Superior temporal gyrus (tissue), 1 donor: ENCODE data around the gene NCMAP.
A peak's percentile ranks its signal among the peaks of the same experiment; 100 is the strongest.

ENCODE experiments used
- DNase-seq: peaks from one replicate; pipeline ENCODE4 v3.0.0-alpha.2; 2016; ENCODE audit errors: extremely low spot score

NCMAP gene

DNA sequence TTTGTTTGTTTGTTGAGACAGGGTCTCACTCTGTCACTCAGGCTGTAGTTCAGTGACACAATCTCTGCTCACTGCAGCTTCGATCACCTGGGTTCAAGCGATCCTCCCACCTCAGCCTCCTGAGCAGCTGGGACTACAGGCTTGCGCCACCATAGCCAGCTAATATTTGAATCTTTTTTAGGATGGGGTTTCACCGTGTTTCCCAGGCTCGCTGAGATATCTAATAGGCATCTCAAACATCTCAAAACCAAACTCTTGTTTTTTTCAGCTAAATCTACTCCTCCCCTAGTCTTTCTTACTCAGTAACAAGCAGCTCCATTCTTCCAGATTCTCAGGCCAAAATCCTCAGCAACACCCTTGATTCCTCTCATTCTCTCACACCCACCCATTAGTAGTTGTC, 65.2 kb downstream of the NCMAP start:
- no peak for DNase-seq

DNA sequence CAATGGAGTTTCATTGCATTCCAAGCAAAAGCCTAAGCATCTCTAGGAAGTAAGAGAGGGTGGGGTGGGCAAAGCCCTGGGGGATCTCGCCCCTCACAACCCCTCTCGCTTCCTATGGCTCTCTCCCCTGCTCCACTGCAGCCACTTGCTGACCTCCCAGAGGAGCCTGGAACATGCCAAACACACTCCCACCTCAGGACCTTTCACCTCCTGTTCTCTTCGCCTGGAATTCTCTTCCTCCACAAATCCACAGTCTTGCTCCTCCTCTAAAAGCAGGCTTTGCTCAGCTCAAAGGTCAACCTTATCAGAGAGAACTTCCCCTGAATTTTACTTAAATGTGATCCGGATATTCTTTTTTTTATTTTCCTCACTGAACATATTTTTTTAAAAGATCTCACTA, 66.3 kb downstream of the NCMAP start:
- DNase-seq, result no peak

DNA sequence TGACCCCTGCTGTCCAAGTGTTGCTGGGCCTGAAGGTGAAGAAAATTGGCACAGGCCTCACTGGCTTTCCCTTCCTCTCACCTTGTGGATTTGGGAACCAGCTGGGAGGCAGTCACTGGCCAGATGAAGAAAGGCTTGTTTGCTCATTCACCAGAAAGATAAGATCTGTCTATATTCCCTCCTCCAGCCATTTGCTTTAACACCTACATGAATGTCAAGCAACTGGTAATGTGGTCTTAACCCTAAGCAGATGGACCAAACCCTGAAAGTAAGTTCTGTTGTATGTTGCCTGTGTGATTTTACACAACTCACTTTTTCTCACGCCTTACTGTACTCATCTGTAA, 76.9 kb downstream of the NCMAP start:
- DNase-seq, result no peak

DNA sequence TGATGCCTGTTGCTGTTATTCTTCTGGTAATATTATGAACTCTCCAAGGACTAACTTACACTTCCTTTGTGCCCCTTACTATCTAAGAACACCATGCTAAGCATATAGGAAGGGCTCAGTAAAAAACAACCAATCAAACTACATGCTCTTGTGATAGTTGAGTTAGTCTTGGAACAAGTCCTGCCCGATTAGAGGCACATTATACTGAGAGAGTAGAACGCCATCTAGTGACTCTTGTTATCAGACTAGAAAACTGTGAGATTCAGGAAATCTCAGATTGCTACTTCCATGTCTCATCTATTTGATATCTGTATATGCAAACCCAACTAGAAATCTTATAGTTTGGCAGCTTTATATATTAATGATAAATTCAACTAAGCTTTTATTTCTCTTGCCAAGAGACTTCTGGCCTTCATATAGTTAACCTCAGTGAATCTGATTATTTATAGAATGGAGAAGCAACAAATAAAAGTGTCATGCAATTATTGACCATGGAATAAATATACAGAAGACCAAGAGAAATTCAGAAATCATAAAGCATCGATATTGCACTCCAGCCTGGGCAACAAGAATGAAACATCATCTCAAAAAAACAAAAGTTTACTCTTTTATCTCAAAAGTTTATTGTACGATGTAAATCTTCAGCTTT, 79.4 kb downstream of the NCMAP start:
- peak; percentile 95 for DNase-seq

DNA sequence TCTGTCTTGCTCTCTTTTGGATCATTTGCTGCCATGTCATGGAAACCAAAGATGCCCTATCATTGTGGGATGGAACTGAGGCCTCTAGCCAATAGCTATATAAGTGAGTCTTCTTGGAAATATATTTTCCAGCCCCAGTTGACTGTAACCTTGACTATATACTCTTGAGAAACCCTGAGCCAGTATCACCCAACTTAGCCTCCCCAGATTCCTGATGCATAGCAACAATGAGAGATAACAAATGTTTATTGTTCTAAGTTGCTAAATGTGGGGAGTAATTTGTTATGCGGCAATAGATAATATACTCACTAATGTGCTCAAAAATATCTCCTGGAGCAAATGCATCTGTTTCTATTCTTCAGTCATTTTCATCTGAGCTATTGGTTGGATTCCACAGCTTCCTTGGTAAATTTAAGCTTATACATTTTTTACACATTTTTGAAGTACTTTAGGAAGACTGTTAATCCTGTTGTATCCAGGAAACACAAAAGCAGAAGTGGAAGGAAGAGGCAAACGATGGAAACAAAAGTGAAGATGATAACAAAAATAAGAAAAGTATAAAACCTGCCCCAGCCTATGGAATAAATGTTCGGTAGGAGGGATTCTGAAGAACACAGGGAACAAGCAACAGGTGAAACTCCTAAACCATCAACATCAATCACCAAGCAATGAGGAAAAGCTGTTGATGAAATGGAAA, 80.9 kb downstream of the NCMAP start:
- no peak for DNase-seq

DNA sequence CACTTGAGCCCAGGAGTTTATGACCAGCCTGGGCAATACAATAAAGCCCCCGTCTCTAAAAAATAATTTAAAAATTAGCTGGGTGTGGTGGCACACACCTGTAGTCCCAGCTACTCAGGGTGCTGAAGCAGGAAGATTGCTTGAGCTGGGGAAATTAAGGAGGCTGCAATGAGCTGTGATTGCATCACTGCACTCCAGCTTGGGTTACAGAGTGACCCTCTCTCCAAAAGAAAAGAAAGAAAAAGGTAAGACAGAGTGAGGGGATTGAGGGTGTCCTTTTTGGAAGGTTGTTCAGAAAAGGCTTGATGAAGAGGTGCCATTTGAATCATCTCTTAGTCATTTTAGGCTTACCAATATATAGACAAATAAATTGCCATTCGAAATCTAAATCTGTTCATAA, 83.2 kb downstream of the NCMAP start:
- no peak for DNase-seq

DNA sequence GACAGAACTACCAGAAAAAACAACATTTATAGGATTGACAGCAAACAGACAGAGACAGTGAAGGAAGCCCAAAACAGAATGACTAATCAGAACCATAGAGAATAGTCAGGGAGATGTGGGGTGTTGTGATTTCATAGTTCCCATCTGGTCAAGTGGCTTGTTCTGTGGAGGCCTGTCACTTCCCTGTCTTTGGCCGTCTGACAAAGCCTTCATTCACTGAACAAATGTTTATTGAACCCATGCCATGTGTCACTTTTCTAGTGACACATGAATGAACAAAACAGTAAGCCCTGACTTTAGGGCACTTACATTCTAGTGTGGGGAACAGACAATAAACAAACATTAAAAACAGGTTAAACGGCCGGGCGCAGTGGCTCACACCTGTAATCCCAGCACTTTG, 84.0 kb downstream of the NCMAP start:
- DNase-seq, result peak; percentile 73

DNA sequence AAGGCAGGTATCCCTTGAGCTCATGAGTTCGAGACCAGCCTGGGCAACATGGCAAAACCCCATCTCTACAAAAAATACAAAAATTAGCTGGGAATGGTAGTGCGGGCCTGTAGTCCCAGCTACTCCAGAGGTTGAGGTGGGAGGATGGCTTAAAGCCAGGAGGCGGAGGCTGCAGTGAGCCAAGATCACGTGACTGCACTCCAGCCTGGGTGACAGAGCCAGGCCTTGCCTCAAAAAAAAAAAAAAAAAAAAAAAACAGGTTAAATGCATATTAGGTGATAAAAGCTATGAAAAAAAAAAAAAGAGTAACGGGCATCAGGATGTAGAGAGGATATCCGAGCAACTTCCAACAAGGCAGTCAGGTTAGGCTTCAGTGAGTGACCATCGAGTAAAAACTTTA, 84.4 kb downstream of the NCMAP start:
- DNase-seq, result no peak

DNA sequence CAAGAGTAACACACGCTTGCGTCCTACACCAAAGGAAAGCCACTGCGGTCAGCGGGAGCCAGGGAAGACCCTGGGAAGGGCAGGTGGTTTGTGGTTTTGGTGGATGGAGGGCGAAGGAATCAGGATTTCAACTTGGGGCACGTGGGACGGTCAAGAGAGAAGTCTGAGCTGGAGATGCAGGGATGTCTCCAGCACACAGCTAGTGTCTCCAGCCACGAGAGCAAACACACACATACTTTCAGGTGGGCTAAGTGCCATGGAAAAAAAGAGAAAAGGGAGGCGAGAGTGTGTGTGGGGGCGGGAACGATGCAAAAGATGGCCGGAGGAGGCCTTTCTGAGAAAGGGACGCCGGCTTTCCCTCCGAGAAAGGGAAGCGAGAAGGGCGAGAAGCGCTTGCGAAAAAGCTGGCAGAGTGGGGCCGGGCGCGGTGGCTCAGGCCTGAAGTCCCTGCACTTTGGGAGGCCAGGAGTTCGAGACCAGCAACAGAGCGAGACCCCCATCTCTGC, 85.8 kb downstream of the NCMAP start:
- DNase-seq, result peak; percentile 14

DNA sequence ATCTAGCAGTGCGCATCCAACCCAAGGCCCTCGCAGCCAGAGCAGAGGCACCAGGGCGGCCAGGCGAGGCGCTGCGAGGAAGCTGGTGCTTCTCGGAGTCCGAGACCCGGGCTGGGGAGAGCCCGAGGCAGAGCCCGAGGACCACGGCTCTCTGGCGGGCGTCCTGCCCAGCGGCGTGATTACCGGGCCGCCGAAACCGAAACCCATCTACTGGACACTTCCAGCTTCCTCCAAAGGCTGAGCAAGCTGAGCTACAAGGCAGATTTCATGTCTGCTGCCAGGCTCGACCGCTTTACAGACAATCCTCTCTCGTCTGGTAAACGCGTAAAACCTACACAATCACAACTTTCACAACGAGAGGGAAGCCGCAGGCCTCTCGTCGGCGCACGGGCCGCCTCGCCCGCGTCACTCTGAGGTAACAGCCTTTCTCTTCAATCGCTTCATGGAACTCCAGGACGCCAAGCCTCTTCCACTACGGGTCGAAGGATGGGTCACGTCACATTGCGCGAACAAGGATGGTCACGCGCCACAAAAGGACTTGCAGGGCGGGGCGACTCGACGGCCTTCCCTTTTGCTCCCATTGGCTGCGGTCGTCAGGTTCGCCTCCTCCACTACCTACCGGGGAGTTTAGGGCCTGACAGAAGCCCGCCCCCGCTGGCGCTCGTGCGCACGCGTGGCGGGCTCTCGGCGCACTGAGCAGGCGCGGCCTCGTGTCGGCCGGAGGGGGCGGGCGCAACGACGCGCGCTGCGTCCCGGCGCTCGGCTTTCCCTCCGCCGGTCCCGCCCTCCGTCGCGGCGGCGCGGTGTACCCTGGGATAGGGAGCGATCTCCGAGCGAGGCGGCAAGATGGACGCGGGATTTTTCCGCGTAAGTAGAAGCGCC, 86.8 kb downstream of the NCMAP start, which contains the start of gene SRRM1:
SRRM1 (plus strand) TSS at position 822 of the 882 bp plus-strand sequence; CDS start at position 847, 25 bp downstream.
- peak; percentile 99 for DNase-seq

DNA sequence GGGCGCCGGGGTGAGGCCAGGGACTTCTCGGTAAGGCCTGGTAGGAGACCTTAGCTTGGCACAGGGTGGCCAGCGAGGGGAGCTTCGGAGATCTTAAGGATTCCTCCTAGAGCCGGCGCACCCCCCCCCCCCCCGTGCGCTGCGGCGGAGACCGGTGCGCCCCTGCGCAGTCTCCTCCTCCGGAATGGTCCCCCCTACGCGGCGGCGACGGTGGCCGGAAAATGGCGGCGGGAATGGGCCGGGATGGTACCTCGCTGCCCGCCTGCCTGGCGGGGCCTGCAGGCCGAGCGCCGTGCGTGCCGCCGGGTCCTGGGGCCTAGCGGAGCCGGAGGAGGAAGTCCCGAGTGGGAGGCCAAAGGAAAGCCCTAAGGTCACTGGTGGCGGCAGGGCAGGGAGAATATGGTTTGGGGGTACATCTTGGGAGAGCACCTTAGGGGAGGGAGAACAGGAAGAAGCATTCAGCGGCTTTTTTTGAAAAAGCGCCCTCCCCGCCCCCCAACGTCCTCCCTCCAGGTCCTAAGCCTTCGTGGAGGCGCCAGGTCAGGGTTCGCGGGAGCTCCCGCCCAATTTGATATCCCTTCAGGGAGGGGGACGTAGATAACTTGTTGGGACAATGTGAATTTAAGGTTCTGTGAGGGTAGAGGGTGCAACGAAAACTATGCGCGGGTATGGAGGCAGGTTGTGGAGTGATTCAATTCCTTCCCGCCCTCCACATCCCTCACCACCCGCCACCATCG, 87.6 kb downstream of the NCMAP start:
- no peak for DNase-seq

DNA sequence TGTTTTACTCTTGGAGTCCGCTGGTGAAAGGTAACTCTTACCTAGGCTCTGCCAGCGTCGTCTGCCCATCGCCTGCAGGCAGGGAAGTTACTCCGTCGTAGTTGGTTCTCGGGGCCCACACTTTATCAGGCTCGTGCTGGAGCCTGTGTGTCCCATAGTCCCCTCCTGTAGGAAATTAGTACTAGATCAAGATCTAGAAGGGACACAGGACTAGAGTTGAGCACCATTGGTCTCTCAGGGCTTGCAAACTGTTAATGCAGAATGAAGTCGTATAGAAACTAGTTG, 88.2 kb downstream of the NCMAP start:
- DNase-seq, result no peak

DNA sequence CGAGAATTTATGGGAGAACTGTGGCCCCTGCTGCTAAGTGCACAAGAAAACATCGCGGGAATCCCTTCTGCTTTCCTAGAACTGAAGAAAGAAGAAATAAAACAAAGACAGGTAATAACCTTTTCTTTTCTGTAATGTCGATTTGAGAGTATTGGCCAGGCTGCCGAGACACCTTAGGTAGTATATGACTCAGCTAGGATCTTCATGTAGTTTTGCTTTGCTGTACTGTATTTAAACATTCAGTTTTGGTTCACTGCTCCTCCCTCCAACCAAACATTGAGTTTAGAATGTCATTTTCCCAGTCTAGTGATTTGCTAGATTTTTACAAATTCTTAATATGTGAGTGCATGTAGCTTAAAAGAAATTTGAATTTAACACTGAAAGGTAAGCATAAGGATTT, 93.0 kb downstream of the NCMAP start:
- no peak for DNase-seq

DNA sequence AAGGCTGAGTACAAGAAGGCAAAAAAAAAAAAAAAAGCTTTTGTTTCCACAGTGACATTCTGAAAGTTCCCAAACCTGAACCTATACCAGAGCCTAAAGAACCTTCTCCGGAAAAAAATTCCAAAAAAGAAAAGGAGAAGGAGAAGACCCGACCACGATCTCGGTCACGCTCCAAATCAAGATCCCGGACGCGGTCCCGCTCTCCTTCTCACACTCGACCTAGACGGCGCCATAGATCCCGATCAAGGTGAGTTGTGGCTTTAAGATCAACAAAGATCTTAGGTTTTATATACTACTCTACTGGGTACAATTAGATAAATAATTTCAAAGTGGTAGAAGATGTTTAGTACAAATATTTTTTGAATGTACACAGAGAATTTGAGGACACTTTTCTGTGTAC, 96.5 kb downstream of the NCMAP start:
- DNase-seq, result no peak

DNA sequence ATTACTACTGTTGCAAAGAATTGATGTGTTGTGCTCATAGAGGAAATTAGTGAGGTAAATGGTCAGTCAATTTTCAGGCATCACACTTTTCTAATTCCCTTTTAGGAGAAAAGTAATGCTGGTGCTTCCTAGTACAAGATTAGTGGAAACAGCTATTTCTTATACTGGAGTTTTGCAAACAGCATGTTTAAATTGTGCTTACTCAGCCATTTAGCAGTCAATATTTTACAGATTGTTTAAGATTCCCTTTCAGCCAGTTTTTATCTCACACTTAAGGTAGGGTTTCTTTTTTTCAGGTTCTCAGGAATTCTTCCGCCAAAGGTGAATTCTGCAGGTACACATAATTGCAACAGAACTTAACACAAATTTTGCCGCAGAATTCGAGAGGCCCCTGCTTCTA, 98.1 kb downstream of the NCMAP start:
- no peak for DNase-seq

DNA sequence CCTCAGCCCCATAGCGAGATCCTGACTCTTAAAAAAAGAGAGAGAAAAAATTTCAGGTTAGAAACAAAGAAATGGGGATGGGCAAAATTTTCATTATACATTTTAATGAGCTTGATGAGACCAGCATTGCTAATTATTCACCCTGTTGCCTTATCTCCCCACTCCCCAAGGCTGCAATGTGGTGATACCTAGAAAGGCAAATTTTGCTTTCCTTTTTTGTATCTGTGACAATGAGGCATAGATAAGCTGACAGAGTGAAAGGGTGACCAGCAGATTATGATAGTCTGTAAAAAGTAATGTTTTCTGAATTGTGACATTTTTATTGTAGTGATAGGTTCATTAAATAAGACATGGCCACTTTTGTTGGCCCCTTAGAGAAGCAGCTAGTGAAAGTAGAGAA, 100.2 kb downstream of the NCMAP start:
- no peak for DNase-seq

DNA sequence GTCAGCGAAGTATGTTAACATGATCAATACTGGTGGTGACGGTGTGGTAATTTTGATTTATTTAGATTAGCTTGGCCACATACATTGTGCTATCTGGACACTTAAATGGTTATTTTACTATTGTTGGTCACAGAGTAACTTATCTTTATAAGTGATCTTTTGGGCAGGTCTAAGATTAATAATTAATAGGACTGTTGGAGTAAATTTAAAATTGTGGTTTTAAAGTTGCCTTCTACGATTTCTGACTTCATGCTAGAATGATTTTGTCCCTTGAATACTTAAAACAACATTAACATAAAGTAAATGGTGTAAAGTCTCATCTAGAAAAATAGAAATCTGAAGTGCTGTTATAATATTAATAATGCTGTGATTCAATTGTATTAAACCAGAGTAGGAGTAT, 101.9 kb downstream of the NCMAP start:
- no peak for DNase-seq
